ENCODE measurements around the gene MSRB1.

The MSRB1 gene

DNA sequence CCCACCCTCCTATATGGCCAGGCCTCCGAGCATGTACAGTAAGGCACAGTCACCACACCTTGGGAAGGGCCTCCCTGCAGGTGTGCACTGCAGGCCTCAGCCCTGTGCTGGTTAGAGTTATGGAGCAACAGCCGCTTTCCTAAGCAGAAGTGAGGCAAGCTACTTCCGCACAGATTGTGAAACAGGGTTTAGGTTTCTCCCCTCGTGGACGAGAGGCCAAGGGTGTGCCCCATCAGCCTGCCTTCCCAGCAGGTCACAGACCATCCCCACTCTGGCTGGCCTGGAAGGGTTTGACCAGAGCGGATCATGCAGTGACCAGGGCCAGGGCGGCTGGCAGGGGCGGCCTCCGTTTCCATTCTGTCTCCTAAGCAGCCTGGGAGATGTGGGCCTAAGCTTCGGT is 4.7 kb downstream of the MSRB1 start:
- no peaks in the 10 kb centered on the region for H3K27me3 ChIP-seq (ENCODE audit: control insufficient read depth, insufficient read depth, low read length)
- H3K36me3 ChIP-seq (ENCODE audit: control insufficient read depth, insufficient read depth, low read length): peaks cover 7% of the 10 kb centered on the region
- peaks cover 11% of the 10 kb centered on the region for H3K4me1 ChIP-seq (ENCODE audit: control insufficient read depth, insufficient read depth, low read length)
- H3K27ac ChIP-seq (ENCODE audit: low read depth, low read length): no peak overlapping the region
- H3K4me3 ChIP-seq (ENCODE audit: low read length): no peak overlapping the region
- no peak overlapping the region for H3K9ac ChIP-seq (ENCODE audit: low read length)

DNA sequence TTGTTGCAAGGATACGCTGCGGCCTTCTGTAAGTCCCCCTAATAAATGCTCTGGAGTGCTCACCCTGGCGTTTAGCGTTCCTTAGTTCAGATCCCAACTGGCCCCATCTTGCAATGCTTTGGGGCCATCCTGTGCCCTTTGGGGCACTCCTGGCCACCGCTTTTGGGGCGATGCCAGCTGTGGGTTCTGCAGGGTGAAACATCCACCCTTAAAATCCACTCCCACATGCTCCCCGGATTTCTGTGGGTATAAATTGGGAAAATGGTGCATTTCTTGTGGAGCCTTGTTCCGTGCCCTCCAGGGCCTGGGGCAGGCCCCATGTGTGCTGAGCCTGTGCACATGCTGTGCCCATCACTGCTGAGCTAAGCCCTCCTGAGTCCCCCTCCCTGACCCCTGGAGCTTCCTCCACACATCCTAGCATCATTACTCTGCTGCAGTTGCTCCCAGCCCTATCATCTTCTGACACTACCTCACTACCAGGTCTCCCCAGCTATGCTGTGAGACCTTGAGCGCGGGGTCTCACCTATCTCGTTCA is 6.0 kb downstream of the MSRB1 start:
- H3K36me3 ChIP-seq (ENCODE audit: control insufficient read depth, insufficient read depth, low read length): peaks cover 7% of the 10 kb centered on the region
- no peak overlapping the region for H3K27ac ChIP-seq (ENCODE audit: low read depth, low read length)
- no peak overlapping the region for H3K4me3 ChIP-seq (ENCODE audit: low read length)
- H3K9ac ChIP-seq (ENCODE audit: low read length): no peak overlapping the region
- H3K4me1 ChIP-seq (ENCODE audit: control insufficient read depth, insufficient read depth, low read length): peaks cover 3% of the 10 kb centered on the region
- H3K27me3 ChIP-seq (ENCODE audit: control insufficient read depth, insufficient read depth, low read length): no peaks in the 10 kb centered on the region

DNA sequence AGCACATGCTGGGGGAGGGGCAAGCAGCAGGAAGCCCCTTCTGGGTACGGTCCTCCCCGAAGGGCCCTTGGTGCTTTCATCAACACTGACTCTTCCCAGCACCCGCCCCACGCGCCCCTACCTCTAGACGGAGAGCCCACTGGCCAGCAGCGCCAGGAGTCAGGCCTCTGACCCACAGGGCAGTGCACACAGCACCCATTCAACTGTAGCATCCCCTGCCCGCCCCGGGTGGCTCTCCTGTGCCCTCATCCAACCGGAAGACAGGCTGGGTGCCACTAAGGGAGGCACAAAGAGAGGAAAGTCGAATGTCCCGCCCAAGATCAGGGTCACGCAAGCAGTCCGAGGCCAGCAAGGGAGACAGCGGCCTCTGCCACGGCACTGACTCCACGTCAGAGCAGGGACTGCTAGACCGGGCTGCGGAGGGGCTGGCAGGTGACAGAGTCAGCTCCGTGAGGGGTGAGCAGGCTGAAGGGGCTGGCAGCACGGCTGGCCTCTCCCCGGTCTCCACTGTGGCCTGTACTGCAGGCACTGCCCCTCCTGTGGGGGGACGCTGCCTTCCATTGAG is 9.8 kb downstream of the MSRB1 start:
- H3K27me3 ChIP-seq (ENCODE audit: control insufficient read depth, insufficient read depth, low read length): no peaks in the 10 kb centered on the region
- no peaks in the 10 kb centered on the region for H3K4me1 ChIP-seq (ENCODE audit: control insufficient read depth, insufficient read depth, low read length)
- no peaks in the 10 kb centered on the region for H3K36me3 ChIP-seq (ENCODE audit: control insufficient read depth, insufficient read depth, low read length)
- H3K9ac ChIP-seq (ENCODE audit: low read length): no peak overlapping the region
- no peak overlapping the region for H3K4me3 ChIP-seq (ENCODE audit: low read length)
- H3K27ac ChIP-seq (ENCODE audit: low read depth, low read length): no peak overlapping the region

DNA sequence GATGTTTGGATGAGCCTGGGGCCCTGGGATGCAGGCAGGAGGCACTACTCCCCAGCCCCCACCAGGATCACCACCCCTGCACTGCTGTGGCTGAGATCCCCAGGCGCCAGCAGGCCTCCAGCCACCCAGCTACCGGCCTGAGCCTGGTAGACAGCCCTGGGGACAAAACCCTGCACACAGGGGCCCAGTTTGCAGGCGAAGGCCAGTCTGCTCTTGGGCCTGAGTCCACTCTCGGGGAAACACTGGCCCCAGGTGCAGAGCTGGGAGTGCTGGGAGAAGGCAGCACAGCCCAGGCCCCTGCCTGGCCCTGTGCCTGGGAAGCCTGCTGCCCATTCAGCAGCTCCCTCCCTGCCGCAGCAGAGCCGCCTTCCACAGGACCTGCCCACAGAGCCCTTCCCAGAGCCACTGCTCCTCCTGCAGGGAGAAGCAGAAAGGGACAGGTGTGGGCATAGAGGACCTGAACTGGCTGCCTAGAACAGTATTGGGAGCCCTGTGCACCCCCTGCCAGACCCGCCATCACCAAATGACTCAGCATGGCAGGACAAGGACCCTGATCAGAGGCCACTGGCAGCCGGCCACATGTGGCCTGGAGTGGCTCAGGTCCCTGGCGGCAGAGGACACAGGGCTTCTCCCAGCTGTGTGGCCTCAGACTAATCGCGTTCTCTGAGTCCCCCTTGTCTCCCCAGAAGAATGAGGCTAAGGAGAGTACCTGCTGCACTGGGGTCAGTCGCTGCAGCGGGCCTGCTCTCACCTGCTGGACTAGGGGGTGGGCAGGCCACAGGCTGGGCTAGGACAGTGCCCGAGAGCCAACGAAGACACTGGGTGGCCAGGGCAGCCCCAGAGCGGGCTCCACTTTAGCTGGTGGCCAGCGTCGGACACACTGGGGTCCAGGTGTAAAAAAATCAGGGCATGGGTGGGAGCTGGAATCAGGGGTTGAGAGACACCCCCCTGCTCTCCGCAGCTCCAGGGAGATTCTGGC is 10.7 kb downstream of the MSRB1 start:
- H3K4me1 ChIP-seq (ENCODE audit: control insufficient read depth, insufficient read depth, low read length): no peaks in the 10 kb centered on the region
- H3K27ac ChIP-seq (ENCODE audit: low read depth, low read length): no peak overlapping the region
- no peak overlapping the region for H3K9ac ChIP-seq (ENCODE audit: low read length)
- H3K4me3 ChIP-seq (ENCODE audit: low read length): no peak overlapping the region
- no peaks in the 10 kb centered on the region for H3K27me3 ChIP-seq (ENCODE audit: control insufficient read depth, insufficient read depth, low read length)
- H3K36me3 ChIP-seq (ENCODE audit: control insufficient read depth, insufficient read depth, low read length): no peaks in the 10 kb centered on the region

DNA sequence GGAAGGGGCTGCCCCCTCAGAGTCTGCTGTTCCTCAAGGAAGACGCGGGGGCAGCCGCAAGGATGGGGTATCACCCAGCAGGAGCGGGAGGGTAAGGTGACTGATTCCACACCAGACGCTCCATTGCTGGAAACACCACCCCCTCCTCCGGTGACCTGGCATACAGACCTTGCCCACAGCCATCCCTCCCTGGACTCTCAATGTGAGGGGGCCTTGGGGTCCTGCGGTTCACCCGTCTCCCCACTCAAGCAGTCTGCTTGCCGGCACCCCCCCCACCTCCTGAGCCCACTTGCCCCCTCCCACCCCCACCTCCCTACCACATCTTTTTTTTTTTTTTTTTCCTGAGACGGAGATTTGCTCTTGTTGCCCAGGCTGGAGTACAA is 12.7 kb downstream of the MSRB1 start:
- Histone ChIP-seq H3K4me3 (ENCODE audit: low read length) (no peak overlapping the region), H3K27ac (ENCODE audit: low read depth, low read length) (no peak overlapping the region), H3K36me3 (ENCODE audit: control insufficient read depth, insufficient read depth, low read length) (no peaks in the 10 kb centered on the region), H3K9ac (ENCODE audit: low read length) (no peak overlapping the region), H3K27me3 (ENCODE audit: control insufficient read depth, insufficient read depth, low read length) (no peaks in the 10 kb centered on the region), H3K4me1 (ENCODE audit: control insufficient read depth, insufficient read depth, low read length) (no peaks in the 10 kb centered on the region)

DNA sequence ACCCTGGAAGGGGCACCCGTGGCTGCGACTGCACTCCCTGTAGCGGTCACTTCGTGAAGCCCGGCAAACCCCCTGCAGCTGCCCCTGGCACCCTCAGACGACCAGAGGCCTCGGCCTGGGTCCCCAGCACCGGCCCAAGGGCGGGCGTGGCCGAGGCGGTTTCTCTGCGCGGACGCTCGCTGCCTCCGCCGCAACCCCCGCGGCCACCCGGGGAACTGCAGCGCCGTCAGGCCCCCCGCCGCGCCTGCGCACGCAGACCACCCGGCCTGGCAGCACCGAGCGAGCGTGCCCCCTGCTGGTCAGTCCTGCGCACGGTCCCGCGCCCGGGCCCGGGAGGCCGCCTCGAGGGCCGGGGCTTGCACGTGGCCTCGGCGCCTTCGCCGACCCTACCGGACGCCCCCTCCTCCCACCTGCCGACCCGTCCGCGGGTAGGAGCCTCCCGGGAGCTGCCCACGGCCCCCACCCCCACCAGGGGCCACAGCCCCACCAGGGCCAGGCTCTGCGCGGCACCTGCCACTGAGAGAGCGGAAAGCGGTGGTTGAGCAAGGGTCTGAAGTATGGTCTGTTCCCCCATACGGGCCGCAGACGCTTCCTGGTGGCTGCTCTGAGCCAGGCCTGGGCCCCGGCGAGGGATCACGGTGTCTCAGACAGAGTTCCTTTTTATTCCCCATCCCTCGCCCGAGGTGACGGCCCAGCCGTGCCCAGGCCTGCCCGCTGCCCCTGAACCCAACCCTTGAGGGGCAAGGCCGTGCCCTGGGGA is 13.2 kb downstream of the MSRB1 start:
- Histone ChIP-seq H3K4me3 (ENCODE audit: low read length) (peak overlapping the region; percentile 60), H3K4me1 (ENCODE audit: control insufficient read depth, insufficient read depth, low read length) (no peaks in the 10 kb centered on the region), H3K9ac (ENCODE audit: low read length) (no peak overlapping the region), H3K27ac (ENCODE audit: low read depth, low read length) (peak overlapping the region; percentile 89), H3K27me3 (ENCODE audit: control insufficient read depth, insufficient read depth, low read length) (no peaks in the 10 kb centered on the region), H3K36me3 (ENCODE audit: control insufficient read depth, insufficient read depth, low read length) (no peaks in the 10 kb centered on the region)

GRCh38 chr16:1929105-1929504 is 13.9 kb downstream of the MSRB1 start:
- peak overlapping the region; percentile 89 for H3K27ac ChIP-seq (ENCODE audit: low read depth, low read length)
- H3K9ac ChIP-seq (ENCODE audit: low read length): no peak overlapping the region
- no peaks in the 10 kb centered on the region for H3K36me3 ChIP-seq (ENCODE audit: control insufficient read depth, insufficient read depth, low read length)
- H3K4me1 ChIP-seq (ENCODE audit: control insufficient read depth, insufficient read depth, low read length): no peaks in the 10 kb centered on the region
- peak overlapping the region; percentile 60 for H3K4me3 ChIP-seq (ENCODE audit: low read length)
- H3K27me3 ChIP-seq (ENCODE audit: control insufficient read depth, insufficient read depth, low read length): no peaks in the 10 kb centered on the region

DNA sequence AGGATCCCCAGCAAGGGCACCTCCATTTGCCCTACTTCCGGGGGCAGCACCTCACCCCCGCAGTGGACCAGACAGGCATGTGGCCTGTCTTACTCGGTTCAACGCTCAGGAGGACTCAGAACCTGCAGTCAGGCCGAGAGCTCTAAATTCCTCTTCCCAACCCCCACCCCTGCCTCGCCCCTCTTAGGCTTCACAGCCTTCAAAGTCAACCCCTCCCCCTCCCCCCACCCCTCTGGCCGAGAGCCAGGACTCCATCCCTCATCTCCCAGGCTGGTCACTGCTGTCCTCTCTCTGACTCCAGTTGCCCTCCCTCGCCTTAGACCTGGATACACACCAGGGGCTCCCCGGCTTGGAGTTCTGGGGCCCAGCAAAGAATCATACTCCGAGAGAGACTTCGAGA is 16.7 kb downstream of the MSRB1 start:
- Histone ChIP-seq H3K4me3 (ENCODE audit: low read length) (no peak overlapping the region), H3K27ac (ENCODE audit: low read depth, low read length) (no peak overlapping the region), H3K4me1 (ENCODE audit: control insufficient read depth, insufficient read depth, low read length) (no peaks in the 10 kb centered on the region), H3K27me3 (ENCODE audit: control insufficient read depth, insufficient read depth, low read length) (no peaks in the 10 kb centered on the region), H3K36me3 (ENCODE audit: control insufficient read depth, insufficient read depth, low read length) (no peaks in the 10 kb centered on the region), H3K9ac (ENCODE audit: low read length) (no peak overlapping the region)

GRCh38 chr16:1924095-1924494 is 18.9 kb downstream of the MSRB1 start:
- no peaks in the 10 kb centered on the region for H3K36me3 ChIP-seq (ENCODE audit: control insufficient read depth, insufficient read depth, low read length)
- no peak overlapping the region for H3K9ac ChIP-seq (ENCODE audit: low read length)
- no peaks in the 10 kb centered on the region for H3K4me1 ChIP-seq (ENCODE audit: control insufficient read depth, insufficient read depth, low read length)
- no peak overlapping the region for H3K27ac ChIP-seq (ENCODE audit: low read depth, low read length)
- peaks cover 8% of the 10 kb centered on the region for H3K27me3 ChIP-seq (ENCODE audit: control insufficient read depth, insufficient read depth, low read length)
- no peak overlapping the region for H3K4me3 ChIP-seq (ENCODE audit: low read length)

DNA sequence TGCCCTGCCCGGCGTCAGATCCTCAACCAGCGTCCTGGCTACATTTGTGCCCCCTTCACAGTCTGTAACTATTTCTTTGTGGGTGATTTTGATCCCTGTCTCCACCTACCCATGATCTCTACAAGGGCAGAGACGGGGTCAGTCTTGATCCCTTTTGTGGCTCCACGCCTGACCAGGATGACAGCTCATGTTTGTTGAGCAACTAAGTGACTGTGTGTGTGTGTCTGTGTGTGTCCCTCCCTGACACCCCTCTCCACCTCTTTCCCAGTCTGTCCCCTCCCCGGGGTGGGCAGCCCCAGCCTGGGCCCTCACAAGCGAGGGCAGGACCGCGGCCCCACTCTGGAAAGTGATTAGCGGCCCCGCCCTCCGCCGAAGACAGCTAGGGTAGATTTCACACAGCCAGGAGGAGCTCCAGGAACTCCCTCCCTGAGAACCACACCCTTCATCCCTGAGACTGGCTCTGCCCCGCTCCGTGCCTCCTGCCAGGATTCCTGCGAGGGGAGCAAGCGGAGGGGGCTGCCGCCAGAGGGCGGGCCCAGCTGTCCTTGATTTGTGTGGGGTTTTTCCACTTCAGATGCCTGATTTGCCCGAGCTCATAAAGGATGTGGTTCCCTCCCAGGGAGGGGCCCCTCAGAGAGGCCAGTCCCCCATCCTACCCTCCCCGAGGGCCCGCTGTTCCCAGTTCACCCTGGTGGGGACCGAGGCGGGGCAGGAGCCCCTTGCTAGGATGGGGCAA is 19.5 kb downstream of the MSRB1 start:
- H3K4me3 ChIP-seq (ENCODE audit: low read length): no peak overlapping the region
- peaks cover 14% of the 10 kb centered on the region for H3K27me3 ChIP-seq (ENCODE audit: control insufficient read depth, insufficient read depth, low read length)
- no peak overlapping the region for H3K27ac ChIP-seq (ENCODE audit: low read depth, low read length)
- H3K36me3 ChIP-seq (ENCODE audit: control insufficient read depth, insufficient read depth, low read length): no peaks in the 10 kb centered on the region
- H3K9ac ChIP-seq (ENCODE audit: low read length): no peak overlapping the region
- H3K4me1 ChIP-seq (ENCODE audit: control insufficient read depth, insufficient read depth, low read length): no peaks in the 10 kb centered on the region

- Histone ChIP-seq H3K27me3 (ENCODE audit: control insufficient read depth, insufficient read depth, low read length) (peaks cover 20% of the 10 kb centered on the region), H3K4me3 (ENCODE audit: low read length) (no peak overlapping the region), H3K27ac (ENCODE audit: low read depth, low read length) (no peak overlapping the region)
These were observed 20.6 kb downstream of the MSRB1 start for GRCh38 chr16:1922357-1922756.

DNA sequence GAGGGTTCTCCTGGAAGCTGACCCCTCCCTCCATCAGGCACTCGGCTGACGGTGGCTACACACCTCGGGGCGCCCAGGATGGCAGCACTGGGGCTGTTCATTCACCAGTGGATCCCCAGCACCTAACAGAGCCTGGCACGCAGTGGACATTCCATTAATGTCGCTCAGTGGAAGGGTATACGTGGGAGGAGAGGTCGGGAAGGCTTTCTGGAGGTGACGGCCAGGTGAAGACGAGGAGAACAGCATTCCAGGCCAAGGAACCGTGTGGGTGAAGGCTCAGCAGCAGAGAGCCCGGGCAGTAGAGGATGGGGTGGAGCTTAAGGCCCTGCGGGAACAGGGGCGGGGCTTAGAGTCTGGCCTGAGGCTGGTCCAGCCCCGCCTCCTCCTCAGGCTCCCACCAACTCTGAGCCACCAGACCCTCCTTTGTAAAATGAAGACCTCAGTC is 22.2 kb downstream of the MSRB1 start:
- H3K36me3 ChIP-seq (ENCODE audit: control insufficient read depth, insufficient read depth, low read length): no peaks in the 10 kb centered on the region
- H3K27me3 ChIP-seq (ENCODE audit: control insufficient read depth, insufficient read depth, low read length): peaks cover 27% of the 10 kb centered on the region
- no peak overlapping the region for H3K9ac ChIP-seq (ENCODE audit: low read length)
- H3K4me1 ChIP-seq (ENCODE audit: control insufficient read depth, insufficient read depth, low read length): no peaks in the 10 kb centered on the region
- H3K4me3 ChIP-seq (ENCODE audit: low read length): no peak overlapping the region
- H3K27ac ChIP-seq (ENCODE audit: low read depth, low read length): no peak overlapping the region

More at GRCh38 chr16:1922357-1922756, 20.6 kb downstream of the MSRB1 start:
- no peaks in the 10 kb centered on the region for H3K36me3 ChIP-seq (ENCODE audit: control insufficient read depth, insufficient read depth, low read length)
- H3K9ac ChIP-seq (ENCODE audit: low read length): no peak overlapping the region
- no peaks in the 10 kb centered on the region for H3K4me1 ChIP-seq (ENCODE audit: control insufficient read depth, insufficient read depth, low read length)
